Measurements from ENCODE around the gene GABBR2.

DNA sequence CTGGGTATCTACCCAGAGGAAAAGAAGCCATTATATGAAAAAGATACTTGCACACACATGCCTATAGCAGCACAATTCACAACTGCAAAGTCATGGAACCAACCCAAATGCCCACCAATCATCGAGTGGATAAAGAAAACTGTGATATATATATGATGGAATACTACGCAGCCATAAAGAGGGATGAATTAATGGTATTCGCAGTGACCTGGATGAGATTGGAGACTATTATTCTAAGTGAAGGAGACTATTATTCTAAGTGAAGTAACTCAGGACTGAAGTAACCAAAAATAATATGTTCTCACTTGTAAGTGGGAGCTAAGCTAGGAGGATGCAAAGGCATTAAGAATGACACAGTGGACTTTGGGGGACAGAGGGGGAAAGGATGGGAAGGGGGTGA is 30.0 kb upstream of the GABBR2 start:
- no peak for TF ChIP-seq POLR2A (IDR thresholded peaks at IDR 0.05; ENCODE audit: low read depth, low read length)
- no peak for TF ChIP-seq POLR2AphosphoS5 (IDR thresholded peaks at IDR 0.05; ENCODE audit: low read depth, low read length)

Measured in GM12892 (cell line).